CD4-positive, alpha-beta T cell (primary cell): Measurements from ENCODE around the gene GABRR2. TPM values are rescaled to one million over a fixed set of nuclear protein-coding genes. Genes with fewer than 3 reads are reported as not detected.

Source experiments
- ATAC-seq: fragments of 200-7000 bp; cut with Tn5 transposase; one replicate; pipeline ENCODE4 v1.10.0; 2022; ENCODE audit warnings: mild to moderate bottlenecking; ENCODE audit not compliant: poor library complexity
- CTCF ChIA-PET: fragments of 350-600 bp; sonication (Branson Sonifier 250); formaldehyde crosslinking; loops from one replicate; lab custom pipeline; 2021; ENCODE audit warnings: antibody characterized with exemption, inconsistent platforms; lab: Charles Lee
- POLR2A ChIA-PET: fragments of 350-600 bp; sonication (Branson Sonifier 250); formaldehyde crosslinking; loops from one replicate; lab custom pipeline; 2021; ENCODE audit warnings: antibody characterized with exemption, inconsistent platforms; lab: Charles Lee
- DNase-seq, 14 experiments: peaks; one replicate each; pipeline ENCODE4 v3.0.0-alpha.2; 2013 to 2020; ENCODE audit warnings: mixed read lengths in 2 of 14
- H3K27ac ChIP-seq, 2 donors: one replicate each; pipeline versions ENCODE4 v1.5.1 to v1.7.0; 2013; ENCODE audit warnings: low read length in 2 of 2, low read depth in 1 of 2, mild to moderate bottlenecking in 1 of 2
- H3K27me3 ChIP-seq, 2 experiments: 1 replicate in 1 of 2; 2 replicates in 1 of 2; pipeline versions ENCODE4 v1.6.1 to v1.7.0; 2013; ENCODE audit warnings: low read length in 2 of 2, control low read depth in 1 of 2, mild to moderate bottlenecking in 1 of 2, moderate library complexity in 1 of 2; ENCODE audit not compliant: insufficient read depth in 2 of 2, control insufficient read depth in 1 of 2
- H3K36me3 ChIP-seq: one replicate; pipeline ENCODE4 v1.6.1; 2013; ENCODE audit warnings: low read length, control low read depth; ENCODE audit not compliant: insufficient read depth
- H3K4me1 ChIP-seq: one replicate; pipeline ENCODE4 v1.6.1; 2013; ENCODE audit warnings: low read length, control low read depth; ENCODE audit not compliant: insufficient read depth
- H3K4me3 ChIP-seq: one replicate; pipeline ENCODE4 v1.5.1; 2013; ENCODE audit warnings: mild to moderate bottlenecking, low read length, moderate library complexity
- H3K9me3 ChIP-seq, 2 experiments: 1 replicate in 1 of 2; 2 replicates in 1 of 2; pipeline versions ENCODE4 v1.6.1 to v1.7.0; 2013; ENCODE audit warnings: low read length in 2 of 2, mild to moderate bottlenecking in 2 of 2, control low read depth in 1 of 2, moderate library complexity in 1 of 2; ENCODE audit not compliant: control insufficient read depth in 1 of 2, insufficient read depth in 1 of 2
- H3K27ac Mint-ChIP-seq: one replicate; pipeline ENCODE4 v1.8.0; 2020; ENCODE audit warnings: mixed read lengths
- H3K27me3 Mint-ChIP-seq: one replicate; pipeline ENCODE4 v1.8.0; 2021; ENCODE audit warnings: mixed read lengths
- H3K36me3 Mint-ChIP-seq: one replicate; pipeline ENCODE4 v1.8.0; 2021; ENCODE audit warnings: low read depth, mixed read lengths
- H3K4me1 Mint-ChIP-seq: one replicate; pipeline ENCODE4 v1.8.0; 2021; ENCODE audit warnings: low read depth, mixed read lengths
- H3K4me3 Mint-ChIP-seq: one replicate; pipeline ENCODE4 v1.8.0; 2020; ENCODE audit warnings: mild to moderate bottlenecking, mixed read lengths
- H3K9me3 Mint-ChIP-seq: one replicate; pipeline ENCODE4 v1.8.0; 2020; ENCODE audit warnings: mixed read lengths
- CTCF ChIP-seq: fragments of 200-600 bp; IDR thresholded peaks from one replicate; pipeline ENCODE4 v1.8.0; 2022; ENCODE audit warnings: antibody characterized with exemption, mild to moderate bottlenecking
- intact Hi-C, 2 experiments: fragments of 100-400 bp; cut with DNase I in 1 of 2; cut with micrococcal nuclease in 1 of 2; formaldehyde crosslinking; loops; one replicate each; pipeline versions ENCODE4 v1.15.1 to v1.9.0; 2023 to 2025; cut with DNase I, micrococcal nuclease
- total RNA-seq, 174 experiments: library from RNA in 2 of 174; stranded (reverse) in 2 of 174; gene quantifications; one replicate each; pipeline ENCODE4 v1.2.3 and lab custom pipeline; 2021 to 2026

GABRR2 gene
- total RNA-seq, 2 experiments from 2014 or later, result 0.47 to 0.49 TPM

DNA sequence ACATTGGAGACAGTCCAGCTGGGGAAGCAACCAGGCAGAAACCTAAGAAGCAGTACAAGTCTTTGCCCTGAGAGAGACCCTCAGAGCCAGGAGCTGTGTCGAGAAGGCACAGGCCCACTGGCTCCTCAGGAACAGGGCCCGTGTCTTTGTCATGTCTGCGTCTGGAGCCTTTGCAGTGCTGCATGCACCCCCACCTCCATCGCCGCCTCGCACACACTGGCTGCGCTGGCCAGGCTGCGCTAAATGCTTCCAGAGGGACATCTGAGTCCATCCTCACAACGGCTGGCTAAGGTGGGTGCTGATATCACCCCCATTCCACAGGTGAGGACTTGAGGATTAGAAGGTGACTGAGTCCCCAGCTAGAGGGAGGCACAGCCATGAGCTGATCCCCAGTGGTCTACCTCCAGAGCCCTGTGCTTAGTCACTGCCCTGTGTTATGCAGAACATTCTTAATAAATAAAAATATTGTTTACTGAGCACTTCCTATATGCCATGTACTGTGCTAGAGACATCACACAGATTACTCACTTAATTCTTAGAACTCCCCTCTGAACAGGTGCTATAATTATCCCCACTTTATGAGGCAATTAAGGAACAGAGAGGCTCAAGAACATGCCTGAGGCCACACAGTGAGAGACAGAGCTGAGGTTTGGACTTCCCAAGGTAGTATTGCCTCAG is 27.6 kb downstream of the GABRR2 start:
- POLR2A ChIA-PET, result no interaction called here
- Mint-ChIP-seq H3K9me3 (no peaks in the 10 kb centered on the region), H3K4me3 (no peak overlapping the region), H3K27me3 (no peaks in the 10 kb centered on the region), H3K4me1 (no peaks in the 10 kb centered on the region), H3K36me3 (no peaks in the 10 kb centered on the region), H3K27ac (no peak overlapping the region)
- ATAC-seq, result no peak
- Histone ChIP-seq H3K9me3 (no peaks in the 10 kb centered on the region), H3K4me3 (no peak overlapping the region), H3K36me3 (no peaks in the 10 kb centered on the region), H3K27me3 (no peaks in the 10 kb centered on the region), H3K27ac (no peak overlapping the region), H3K4me1 (no peaks in the 10 kb centered on the region)
- no peak for DNase-seq
- intact Hi-C loops, result no loop called here
- CTCF ChIA-PET, result no interaction called here
- TF ChIP-seq CTCF, result no peak

GRCh38 chr6:89286516-89286915 is 28.6 kb downstream of the GABRR2 start:
- peaks cover 3% of the 10 kb centered on the region for H3K4me1 ChIP-seq
- ChIA-PET POLR2A (no interaction called here), CTCF (no interaction called here)
- H3K4me3 Mint-ChIP-seq, result no peak overlapping the region
- DNase-seq (no peak), ATAC-seq (no peak)
- H3K4me1 Mint-ChIP-seq, result no peaks in the 10 kb centered on the region
- no peak overlapping the region for H3K27ac Mint-ChIP-seq
- H3K9me3 ChIP-seq, result no peaks in the 10 kb centered on the region
- H3K4me3 ChIP-seq, result no peak overlapping the region
- H3K27ac ChIP-seq, result no peak overlapping the region
- no peak for TF ChIP-seq CTCF
- H3K36me3 ChIP-seq, result no peaks in the 10 kb centered on the region
- H3K27me3 Mint-ChIP-seq, result no peaks in the 10 kb centered on the region
- H3K36me3 Mint-ChIP-seq, result no peaks in the 10 kb centered on the region
- H3K27me3 ChIP-seq, result no peaks in the 10 kb centered on the region
- intact Hi-C loops, result no loop called here
- no peaks in the 10 kb centered on the region for H3K9me3 Mint-ChIP-seq

DNA sequence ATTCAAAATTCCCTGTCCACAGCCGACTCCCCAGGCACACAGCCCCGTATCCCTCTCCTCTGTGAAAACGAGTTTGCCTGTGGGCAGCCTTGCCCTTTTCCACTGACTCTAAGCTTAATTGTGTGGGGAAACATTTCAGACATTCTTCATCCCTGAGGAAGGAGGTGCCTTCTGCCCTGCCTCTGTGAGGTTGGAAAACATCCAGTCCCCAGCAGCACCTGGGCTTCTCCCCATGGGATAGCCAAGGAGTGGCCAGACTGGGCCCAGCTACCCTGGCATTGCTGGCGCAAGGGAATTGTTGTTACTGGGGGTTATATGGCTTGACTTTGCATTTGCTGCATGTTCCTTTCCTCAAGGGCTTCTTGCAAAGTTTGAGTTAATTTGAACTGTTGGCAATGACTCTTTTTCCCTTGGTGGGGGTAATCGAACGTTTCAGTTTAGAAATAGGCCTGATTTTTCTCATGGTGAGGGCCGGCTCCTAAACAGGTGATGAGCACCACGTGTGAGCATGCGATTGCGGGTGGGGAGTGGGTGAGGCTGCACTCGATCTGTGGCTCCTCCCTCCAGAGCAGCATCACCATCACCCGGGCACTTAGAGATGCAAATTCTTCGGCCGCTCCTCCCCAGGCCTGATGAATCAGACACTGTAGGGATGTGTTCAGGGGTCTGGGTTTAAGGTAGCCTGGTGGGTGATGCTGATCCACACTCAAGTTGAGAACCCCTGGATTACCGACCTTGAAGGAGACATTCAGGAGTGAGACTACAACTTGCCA is 29.9 kb downstream of the GABRR2 start:
- Histone ChIP-seq H3K27me3 (no peaks in the 10 kb centered on the region), H3K4me3 (no peak overlapping the region), H3K4me1 (peaks cover 3% of the 10 kb centered on the region), H3K27ac (no peak overlapping the region), H3K36me3 (no peaks in the 10 kb centered on the region), H3K9me3 (no peaks in the 10 kb centered on the region)
- Mint-ChIP-seq H3K36me3 (no peaks in the 10 kb centered on the region), H3K9me3 (no peaks in the 10 kb centered on the region), H3K4me1 (no peaks in the 10 kb centered on the region), H3K27ac (no peak overlapping the region), H3K4me3 (no peak overlapping the region), H3K27me3 (no peaks in the 10 kb centered on the region)
- DNase-seq, result no peak
- no peak for TF ChIP-seq CTCF
- no peak for ATAC-seq
- intact Hi-C loops, result loop anchor here in 1 of 2 experiments (5.0 kb wide), 1 partner anchor 87 kb away; no protein-coding TSS in a partner anchor
- ChIA-PET CTCF (no interaction called here), POLR2A (no interaction called here)
